HepG2 (cell line): ENCODE data around the gene SPAG6. TPM values are rescaled to one million over a fixed set of nuclear protein-coding genes. Genes with fewer than 3 reads are reported as not detected.

Experiments
- ATAC-seq: fragments of 200-7000 bp; cut with Tn5 transposase; 3 replicates; pipeline ENCODE4 v1.9.1; 2020; ENCODE audit warnings: mild to moderate bottlenecking, moderate library complexity
- BruUV-seq: library from RNA; stranded (reverse); fragments of 400-500 nt; replicated peaks from 2 replicates; lab custom pipeline; 2021; lab: Mats Ljungman, UMichigan
- CTCF ChIA-PET: fragments of 300-600 bp; formaldehyde crosslinking; extraction: SDS; loops from one replicate; lab custom pipeline; 2021; ENCODE audit warnings: low total read pairs, inconsistent platforms, low intra/inter-chr PET ratio; lab: Yijun Ruan, JAX
- POLR2A ChIA-PET: fragments of 350-600 bp; sonication (Branson Sonifier 250); formaldehyde crosslinking; loops from one replicate; lab custom pipeline; 2020; ENCODE audit warnings: antibody characterized with exemption, inconsistent platforms; lab: Yijun Ruan, JAX
- DNase-seq: peaks from one replicate; pipeline ENCODE4 v3.0.0-alpha.2; 2015; ENCODE audit warnings: low spot score
- FAIRE-seq: peaks from 3 replicates; lab custom pipeline; 2011; peaks lifted over from hg19 to GRCh38; lab: Jason Lieb, UNC
- H2AFZ ChIP-seq: one replicate; pipeline ENCODE4 v1.6.1; 2011; ENCODE audit warnings: low read length, inconsistent platforms
- H3K27ac ChIP-seq: fragments of 300-600 bp; 3 replicates; pipeline ENCODE4 v1.8.0; 2011; ENCODE audit warnings: mixed run types, mild to moderate bottlenecking, mixed read lengths, low read length, inconsistent platforms; ENCODE audit not compliant: insufficient read depth; ENCODE audit errors: extremely low read length
- H3K27me3 ChIP-seq, 2 experiments: fragments of 200-600 bp in 1 of 2; 2 replicates in 1 of 2; 3 replicates in 1 of 2; pipeline versions ENCODE4 v1.6.0 to v1.8.0; 2011; ENCODE audit warnings: low read length in 2 of 2, mild to moderate bottlenecking in 2 of 2, moderate library complexity in 2 of 2, inconsistent platforms in 1 of 2; ENCODE audit not compliant: insufficient read depth in 2 of 2, control insufficient read depth in 1 of 2
- H3K36me3 ChIP-seq, 2 experiments: fragments of 200-600 bp in 1 of 2; replicated peaks in 1 of 2; 2 replicates in 1 of 2; 3 replicates in 1 of 2; pipeline versions ENCODE4 v1.5.1 to v1.8.0; 2011; ENCODE audit warnings: low read length in 2 of 2, inconsistent platforms in 1 of 2; ENCODE audit not compliant: insufficient read depth in 2 of 2, control insufficient read depth in 1 of 2
- H3K4me1 ChIP-seq: 2 replicates; pipeline ENCODE4 v1.5.1; 2012; ENCODE audit warnings: low read length, inconsistent platforms; ENCODE audit not compliant: insufficient read depth
- H3K4me2 ChIP-seq: 2 replicates; pipeline ENCODE4 v1.6.0; 2011; ENCODE audit warnings: low read depth, low read length, inconsistent platforms
- H3K4me3 ChIP-seq, 3 experiments: fragments of 200-600 bp in 1 of 3; sonication (generic), shearing (Covaris generic) in 1 of 3; replicated peaks in 1 of 3; 2 replicates each; pipeline ENCODE4 v1.5.1; 2011 to 2016; ENCODE audit warnings: low read length in 3 of 3, inconsistent platforms in 2 of 3, low read depth in 2 of 3, mild to moderate bottlenecking in 2 of 3, control low read depth in 1 of 3, mixed read lengths in 1 of 3; ENCODE audit not compliant: insufficient read depth in 1 of 3
- H3K79me2 ChIP-seq: one replicate; pipeline ENCODE4 v1.6.1; 2011; ENCODE audit warnings: low read length, inconsistent platforms; ENCODE audit not compliant: insufficient read depth
- H3K9ac ChIP-seq: 2 replicates; pipeline ENCODE4 v1.6.0; 2011; ENCODE audit warnings: mild to moderate bottlenecking, low read depth, low read length, inconsistent platforms; ENCODE audit not compliant: insufficient read depth
- H3K9me3 ChIP-seq: 2 replicates; pipeline ENCODE4 v1.5.1; 2012; ENCODE audit warnings: mild to moderate bottlenecking, low read length
- H4K20me1 ChIP-seq: 2 replicates; pipeline ENCODE4 v1.6.0; 2011; ENCODE audit warnings: inconsistent platforms, mild to moderate bottlenecking, low read length, moderate library complexity; ENCODE audit not compliant: insufficient read depth
- ARHGAP35 ChIP-seq: sonication (generic); formaldehyde crosslinking; IDR thresholded peaks from 2 replicates; pipeline ENCODE4 v1.9.0; 2022; ENCODE audit warnings: mild to moderate bottlenecking, inconsistent platforms, moderate library complexity, missing genetic modification reagents, borderline replicate concordance
- ARNT2 ChIP-seq: sonication (generic); formaldehyde crosslinking; IDR thresholded peaks from 2 replicates; pipeline ENCODE4 v1.8.0; 2022; ENCODE audit warnings: mild to moderate bottlenecking, low read depth, missing genetic modification reagents, moderate library complexity
- CCDC6 ChIP-seq: sonication (generic); formaldehyde crosslinking; IDR thresholded peaks from 2 replicates; pipeline ENCODE4 v1.8.1; 2022; ENCODE audit warnings: mild to moderate bottlenecking, missing genetic modification reagents, moderate library complexity
- CEBPB ChIP-seq: IDR thresholded peaks from 2 replicates; pipeline ENCODE4 v1.6.1; 2011; ENCODE audit warnings: low read depth, low read length, improper control_type of control experiment, borderline replicate concordance
- CSRNP1 ChIP-seq: sonication (generic); formaldehyde crosslinking; IDR thresholded peaks from 2 replicates; pipeline ENCODE4 v1.8.1; 2023; ENCODE audit warnings: mild to moderate bottlenecking, missing genetic modification reagents
- DR1 ChIP-seq: sonication (generic); formaldehyde crosslinking; IDR thresholded peaks from 2 replicates; pipeline ENCODE4 v1.8.0; 2021; ENCODE audit warnings: mild to moderate bottlenecking, missing genetic modification reagents, inconsistent platforms
- HOXA5 ChIP-seq: sonication (generic); formaldehyde crosslinking; IDR thresholded peaks from 2 replicates; pipeline ENCODE4 v1.4.0; 2020; ENCODE audit warnings: missing genetic modification reagents
- MEF2D ChIP-seq: sonication (generic); formaldehyde crosslinking; IDR thresholded peaks from 2 replicates; pipeline ENCODE4 v1.5.1; 2020; ENCODE audit warnings: mild to moderate bottlenecking, missing genetic modification reagents
- RERE ChIP-seq: IDR thresholded peaks from 2 replicates; pipeline ENCODE4 v1.6.1; 2016; ENCODE audit warnings: low read depth, missing genetic modification reagents, missing compliant biosample characterization
- ZNF224 ChIP-seq: sonication (generic); formaldehyde crosslinking; IDR thresholded peaks from 2 replicates; pipeline ENCODE4 v1.5.0; 2020; ENCODE audit warnings: mild to moderate bottlenecking, missing genetic modification reagents
- ZNF784 ChIP-seq: sonication (generic); formaldehyde crosslinking; IDR thresholded peaks from 2 replicates; pipeline ENCODE4 v1.5.1; 2020; ENCODE audit warnings: missing genetic modification reagents, mild to moderate bottlenecking, borderline replicate concordance
- WGBS: methylation state at CpG from one replicate; pipeline ENCODE4 v1.1.6; 2017; ENCODE audit warnings: low lambda C conversion rate; 5-methylcytosine and 5-hydroxymethylcytosine counted together
- in situ Hi-C: cut with HindIII; loops from 2 replicates; pipeline ENCODE4 v1.10.0; 2017; ENCODE audit warnings: low pct_unique_long_range_greater_than_20kb; ENCODE audit not compliant: extremely low pct_ligation_motif_present
- intact Hi-C: fragments of 100-400 bp; cut with micrococcal nuclease; formaldehyde crosslinking; loops from one replicate; pipeline ENCODE4 v1.10.0; 2022; ENCODE audit not compliant: unreplicated experiment
- polyA plus RNA-seq, 8 experiments: library from polyadenylated mRNA; depleted of rRNA in 3 of 8; stranded (reverse) in 7 of 8; unstranded in 1 of 8; fragments of >200 nt; fragmentation: Illumina TruSeq in 4 of 8; extraction: Trizol in 4 of 8; gene quantifications; 2 replicates each; pipeline versions ENCODE4 v1.2.1 to v1.2.3, GENCODE V29; 2011 to 2016; ENCODE audit warnings: low read depth in 4 of 8, missing spikeins in 1 of 8, mixed read lengths in 1 of 8; ENCODE audit not compliant: insufficient read depth in 1 of 8
- total RNA-seq, 5 experiments: library from RNA; depleted of rRNA; stranded (reverse); fragments of >200 nt; fragmentation: Illumina TruSeq; extraction: Trizol; gene quantifications; 2 replicates each; pipeline ENCODE4 v1.2.3, GENCODE V29; 2016; ENCODE audit warnings: low read depth in 1 of 5

Gene SPAG6
- total and polyA plus RNA-seq, 2 of the 13 experiments (the other 11 are each of a cell fraction or from before 2014, with no cell fraction given), result not detected

DNA sequence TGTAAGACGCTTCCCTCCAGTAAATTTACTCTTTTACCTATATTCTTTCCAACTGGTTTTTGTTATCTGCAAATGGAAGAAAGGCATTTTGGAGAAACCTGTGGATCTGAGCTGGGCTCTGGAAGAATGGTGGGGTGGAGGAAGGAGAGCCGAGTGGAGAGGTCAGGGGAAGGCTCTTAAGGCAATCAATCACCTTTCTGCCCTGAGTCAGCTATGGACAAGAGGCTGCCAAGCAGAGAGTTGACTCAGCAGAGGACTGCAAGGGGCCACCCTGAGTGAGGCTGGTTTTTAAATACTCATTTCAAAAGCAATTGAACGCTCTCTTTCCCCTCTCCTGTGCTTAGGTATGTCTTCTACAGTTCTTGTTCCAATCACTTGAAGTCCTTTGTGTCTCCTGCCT, 81.8 kb downstream of the SPAG6 start:
- Histone ChIP-seq H3K27ac (no peak overlapping the region), H3K4me1 (peaks cover 12% of the 10 kb centered on the region; the same call in 1 of the 2 replicates), H3K9ac (no peak overlapping the region), H2AFZ (no peak overlapping the region), H4K20me1 (no peaks in the 10 kb centered on the region), H3K27me3 (no peaks in the 10 kb centered on the region), H3K79me2 (no peaks in the 10 kb centered on the region), H3K4me3 (no peak overlapping the region), H3K36me3 (no peaks in the 10 kb centered on the region), H3K9me3 (no peaks in the 10 kb centered on the region), H3K4me2 (no peak overlapping the region)
- POLR2A ChIA-PET, result no interaction called here
- WGBS, result 18% methylated on average over 3 of the region's 3 CpGs
- no TSS peak for BruUV-seq
- CTCF ChIA-PET, result no interaction called here
- ATAC-seq, result no peak
- no peak for DNase-seq
- intact Hi-C loops, result no loop called here
- in situ Hi-C loops, result no loop called here
- no peak for FAIRE-seq
- TF ChIP-seq CCDC6 (CRISPR knock-in tag), result no peak
- TF ChIP-seq ARNT2 (CRISPR knock-in tag), result no peak
- no peak for TF ChIP-seq HOXA5 (CRISPR knock-in tag)
- no peak for TF ChIP-seq ZNF784
- TF ChIP-seq RERE (CRISPR knock-in tag), result no peak
- TF ChIP-seq DR1 (CRISPR knock-in tag), result no peak
- no peak for TF ChIP-seq CSRNP1 (CRISPR knock-in tag)
- no peak for TF ChIP-seq ZNF224 (CRISPR knock-in tag)
- no peak for TF ChIP-seq MEF2D (CRISPR knock-in tag)
- TF ChIP-seq ARHGAP35 (CRISPR knock-in tag), result no peak
- no peak for TF ChIP-seq CEBPB
